H1 (cell line): Measurements from ENCODE around the gene MRPL27. TPM values are rescaled to one million over a fixed set of nuclear protein-coding genes. Genes with fewer than 3 reads are reported as not detected.
A peak's percentile ranks its signal among the peaks of the same experiment; 100 is the strongest.

ENCODE experiments used
- CTCF ChIA-PET: fragments of 300-600 bp; sonication (Branson Sonifier 250); formaldehyde crosslinking; loops from one replicate; lab custom pipeline; 2021; ENCODE audit not compliant: partially characterized antibody; lab: Charles Lee
- POLR2A ChIA-PET: fragments of 300-600 bp; sonication (Branson Sonifier 250); formaldehyde crosslinking; loops from one replicate; lab custom pipeline; 2021; ENCODE audit warnings: inconsistent platforms; ENCODE audit not compliant: partially characterized antibody; lab: Charles Lee
- DNase-seq, 2 experiments: peaks; one replicate each; pipeline versions ENCODE4 v3.0.0 to v3.0.0-alpha.2; 2010 to 2022; ENCODE audit warnings: low spot score in 2 of 2, low read depth in 1 of 2, mixed read lengths in 1 of 2
- FAIRE-seq: peaks from 2 replicates; lab custom pipeline; 2011; peaks lifted over from hg19 to GRCh38; lab: Jason Lieb, UNC
- H2AFZ ChIP-seq: 2 replicates; pipeline ENCODE4 v1.8.1; 2012; ENCODE audit warnings: low read length, inconsistent platforms
- H2AK5ac ChIP-seq: 2 replicates; pipeline ENCODE4 v1.6.1; 2013; ENCODE audit warnings: low read depth, low read length
- H2BK120ac ChIP-seq: replicated peaks from 2 replicates; pipeline ENCODE3; 2013; ENCODE audit warnings: low read depth, low read length, inconsistent platforms
- H2BK12ac ChIP-seq: 2 replicates; pipeline ENCODE4 v1.6.1; 2013; ENCODE audit warnings: low read depth, low read length
- H2BK15ac ChIP-seq: 2 replicates; pipeline ENCODE4 v1.6.1; 2013; ENCODE audit warnings: low read length
- H2BK20ac ChIP-seq: 2 replicates; pipeline ENCODE4 v1.6.1; 2013; ENCODE audit warnings: low read length
- H2BK5ac ChIP-seq: 2 replicates; pipeline ENCODE4 v1.6.1; 2013; ENCODE audit warnings: low read depth, low read length
- H3K14ac ChIP-seq: 2 replicates; pipeline ENCODE4 v1.6.1; 2013; ENCODE audit warnings: inconsistent platforms; ENCODE audit not compliant: insufficient read length
- H3K18ac ChIP-seq: 2 replicates; pipeline ENCODE4 v1.6.1; 2013; ENCODE audit warnings: low read length; ENCODE audit errors: extremely low read depth
- H3K23ac ChIP-seq: 2 replicates; pipeline ENCODE4 v1.6.1; 2013; ENCODE audit warnings: inconsistent platforms; ENCODE audit not compliant: insufficient read length
- H3K23me2 ChIP-seq: 2 replicates; pipeline ENCODE4 v1.6.1; 2013; ENCODE audit warnings: low read depth, low read length
- H3K27ac ChIP-seq: 2 replicates; pipeline ENCODE4 v1.6.1; 2011; ENCODE audit warnings: low read depth, low read length, inconsistent platforms
- H3K27me3 ChIP-seq, 4 experiments: replicated peaks in 1 of 4; 1 replicate in 1 of 4; 2 replicates in 3 of 4; pipeline versions ENCODE4 v1.6.1 to v1.8.1; 2011 to 2013; ENCODE audit warnings: low read length in 3 of 4, mild to moderate bottlenecking in 3 of 4, inconsistent platforms in 2 of 4, mixed read lengths in 2 of 4, moderate library complexity in 1 of 4; ENCODE audit not compliant: control insufficient read depth in 3 of 4, insufficient read depth in 3 of 4; ENCODE audit errors: extremely low read depth in 1 of 4
- H3K36me3 ChIP-seq, 4 experiments: 2 replicates each; pipeline versions ENCODE4 v1.6.1 to v1.8.1; 2011 to 2013; ENCODE audit warnings: mild to moderate bottlenecking in 4 of 4, low read length in 3 of 4, moderate library complexity in 2 of 4, control low read depth in 1 of 4, inconsistent platforms in 1 of 4; ENCODE audit not compliant: insufficient read depth in 4 of 4, control insufficient read depth in 2 of 4
- H3K4ac ChIP-seq: replicated peaks from 2 replicates; pipeline ENCODE3; 2013; ENCODE audit warnings: low read length, low read depth, mixed read lengths, inconsistent platforms; ENCODE audit not compliant: insufficient read length
- H3K4me1 ChIP-seq, 4 experiments: replicated peaks in 1 of 4; 1 replicate in 1 of 4; 2 replicates in 3 of 4; pipeline versions ENCODE4 v1.6.1 to v1.8.1; 2011 to 2013; ENCODE audit warnings: low read length in 3 of 4, inconsistent platforms in 2 of 4, mixed read lengths in 1 of 4; ENCODE audit not compliant: insufficient read depth in 4 of 4, control insufficient read depth in 3 of 4
- H3K4me2 ChIP-seq, 2 experiments: 2 replicates each; pipeline versions ENCODE4 v1.6.1 to v1.8.1; 2011 to 2013; ENCODE audit warnings: low read depth in 2 of 2, low read length in 2 of 2, control low read depth in 1 of 2, inconsistent platforms in 1 of 2, mild to moderate bottlenecking in 1 of 2; ENCODE audit not compliant: insufficient read depth in 1 of 2
- H3K4me3 ChIP-seq, 4 experiments: fragments of 200-600, 300-600 bp in 1 of 4; sonication (generic), shearing (Covaris generic), sonication (Bioruptor Twin) in 1 of 4; 2 replicates each; pipeline versions ENCODE4 v1.5.1 to v1.8.1; 2011 to 2016; ENCODE audit warnings: low read length in 4 of 4, low read depth in 3 of 4, control low read depth in 2 of 4, inconsistent platforms in 2 of 4, mild to moderate bottlenecking in 2 of 4, mixed read lengths in 1 of 4, moderate library complexity in 1 of 4; ENCODE audit not compliant: insufficient read depth in 2 of 4; ENCODE audit errors: extremely low read depth in 1 of 4
- H3K56ac ChIP-seq: replicated peaks from 2 replicates; pipeline ENCODE3; 2013; ENCODE audit warnings: low read depth, mild to moderate bottlenecking, mixed read lengths, low read length, inconsistent platforms; ENCODE audit not compliant: insufficient read length
- H3K79me1 ChIP-seq: 2 replicates; pipeline ENCODE4 v1.6.1; 2013; ENCODE audit warnings: low read depth, low read length, control low read depth
- H3K79me2 ChIP-seq, 2 experiments: 2 replicates each; pipeline versions ENCODE4 v1.6.1 to v1.8.1; 2012 to 2013; ENCODE audit warnings: low read length in 2 of 2, mild to moderate bottlenecking in 2 of 2, inconsistent platforms in 1 of 2; ENCODE audit not compliant: insufficient read depth in 2 of 2, control insufficient read depth in 1 of 2
- H3K9ac ChIP-seq, 4 experiments: replicated peaks in 1 of 4; 1 replicate in 1 of 4; 2 replicates in 3 of 4; pipeline versions ENCODE4 v1.6.1 to v1.8.1; 2011 to 2013; ENCODE audit warnings: low read depth in 3 of 4, low read length in 3 of 4, control low read depth in 2 of 4, mild to moderate bottlenecking in 2 of 4, moderate library complexity in 2 of 4, inconsistent platforms in 1 of 4; ENCODE audit errors: extremely low read depth in 1 of 4
- H3K9me3 ChIP-seq, 2 experiments: 2 replicates each; pipeline versions ENCODE4 v1.6.1 to v1.8.1; 2012 to 2013; ENCODE audit warnings: mild to moderate bottlenecking in 2 of 2, moderate library complexity in 2 of 2, control low read depth in 1 of 2, inconsistent platforms in 1 of 2, low read depth in 1 of 2, low read length in 1 of 2, mixed read lengths in 1 of 2; ENCODE audit not compliant: insufficient read depth in 2 of 2
- H4K20me1 ChIP-seq, 2 experiments: replicated peaks in 1 of 2; 2 replicates each; pipeline versions ENCODE3 to v1.8.1; 2011 to 2013; ENCODE audit warnings: inconsistent platforms in 2 of 2, low read length in 2 of 2, mild to moderate bottlenecking in 1 of 2; ENCODE audit not compliant: insufficient read depth in 2 of 2, control insufficient read depth in 1 of 2
- H4K5ac ChIP-seq: 2 replicates; pipeline ENCODE4 v1.6.1; 2013; ENCODE audit warnings: low read length, low read depth, mixed read lengths, inconsistent platforms; ENCODE audit not compliant: insufficient read length
- H4K8ac ChIP-seq: 2 replicates; pipeline ENCODE4 v1.8.0; 2013; ENCODE audit warnings: mild to moderate bottlenecking, moderate library complexity, low read length, inconsistent platforms; ENCODE audit not compliant: insufficient read depth; ENCODE audit errors: extremely low read depth
- H4K91ac ChIP-seq: replicated peaks from 2 replicates; pipeline ENCODE3; 2013; ENCODE audit warnings: low read length, mixed read lengths, inconsistent platforms; ENCODE audit not compliant: insufficient read length
- BRCA1 ChIP-seq: IDR thresholded peaks from 2 replicates; pipeline ENCODE4 v1.6.1; 2012; ENCODE audit warnings: low read depth, low read length, improper control_type of control experiment
- CHD2 ChIP-seq: IDR thresholded peaks from 2 replicates; pipeline ENCODE4 v1.6.1; 2012; ENCODE audit warnings: low read length, improper control_type of control experiment
- EGR1 ChIP-seq: IDR thresholded peaks from 2 replicates; pipeline ENCODE4 v1.6.1; 2011; ENCODE audit warnings: low read depth, low read length, borderline replicate concordance
- HDAC6 ChIP-seq: IDR thresholded peaks from one replicate; pipeline ENCODE4 v1.7.1; 2012; ENCODE audit warnings: low read depth, mild to moderate bottlenecking, inconsistent platforms, low read length, moderate library complexity
- PHF8 ChIP-seq: fragments of 200-600 bp; sonication (generic); conservative IDR thresholded peaks from 2 replicates; pipeline ENCODE4 v1.7.1; 2012; ENCODE audit warnings: low read depth, mild to moderate bottlenecking, inconsistent platforms, low read length, moderate library complexity
- RBBP5 ChIP-seq: IDR thresholded peaks from 2 replicates; pipeline ENCODE4 v1.7.1; 2012; ENCODE audit warnings: low read depth, mild to moderate bottlenecking, inconsistent platforms, low read length, moderate library complexity, borderline replicate concordance
- ZNF274 ChIP-seq: IDR thresholded peaks from 2 replicates; pipeline ENCODE4 v1.7.0; 2012; ENCODE audit warnings: low read length, borderline replicate concordance; ENCODE audit errors: extremely low read depth
- WGBS, 2 experiments: shearing (Covaris generic) in 1 of 2; methylation state at CpG; one replicate each; pipeline versions ENCODE4 v1.1.6 to v1.1.7; 2013 to 2015; ENCODE audit warnings: low lambda C conversion rate in 2 of 2, mixed read lengths in 2 of 2, inconsistent platforms in 1 of 2, low coverage in 1 of 2, missing lambda C conversion rate in 1 of 2; ENCODE audit not compliant: insufficient replicate concordance in 2 of 2, insufficient coverage in 1 of 2, insufficient read length in 1 of 2; ENCODE audit errors: extremely low coverage in 1 of 2, missing lambda C conversion rate in 1 of 2; 5-methylcytosine and 5-hydroxymethylcytosine counted together
- polyA plus RNA-seq, 7 experiments: library from polyadenylated mRNA; depleted of rRNA in 3 of 7; stranded (reverse) in 5 of 7; unstranded in 2 of 7; fragments of >200 nt in 5 of 7; fragments of 200-250 nt in 2 of 7; gene quantifications; 1 replicate in 5 of 7; 2 replicates in 1 of 7; 4 replicates in 1 of 7; pipeline versions ENCODE4 v1.2.1 to v1.2.3, GENCODE V29; 2011 to 2013; ENCODE audit warnings: missing spikeins in 2 of 7, mixed read lengths in 2 of 7
- total RNA-seq: library from RNA; stranded (reverse); fragmentation: NEBNext Ultra II Directional; extraction: Animal tissue kit (Norgen Biotek cat#: 25700); gene quantifications from 2 replicates; pipeline ENCODE4 v1.2.1, GENCODE V29; 2021
- TF ChIP-seq, protein P1 (sequence below): IDR thresholded peaks from 2 replicates; pipeline ENCODE4 v1.6.1; 2011; ENCODE audit warnings: low read depth, mild to moderate bottlenecking, low read length; ENCODE audit not compliant: insufficient read depth

Gene MRPL27
- total and polyA plus RNA-seq, 2 of the 8 experiments (the other 6 are each of a cell fraction or from before 2014, with no cell fraction given): 75.6 to 135 TPM

DNA sequence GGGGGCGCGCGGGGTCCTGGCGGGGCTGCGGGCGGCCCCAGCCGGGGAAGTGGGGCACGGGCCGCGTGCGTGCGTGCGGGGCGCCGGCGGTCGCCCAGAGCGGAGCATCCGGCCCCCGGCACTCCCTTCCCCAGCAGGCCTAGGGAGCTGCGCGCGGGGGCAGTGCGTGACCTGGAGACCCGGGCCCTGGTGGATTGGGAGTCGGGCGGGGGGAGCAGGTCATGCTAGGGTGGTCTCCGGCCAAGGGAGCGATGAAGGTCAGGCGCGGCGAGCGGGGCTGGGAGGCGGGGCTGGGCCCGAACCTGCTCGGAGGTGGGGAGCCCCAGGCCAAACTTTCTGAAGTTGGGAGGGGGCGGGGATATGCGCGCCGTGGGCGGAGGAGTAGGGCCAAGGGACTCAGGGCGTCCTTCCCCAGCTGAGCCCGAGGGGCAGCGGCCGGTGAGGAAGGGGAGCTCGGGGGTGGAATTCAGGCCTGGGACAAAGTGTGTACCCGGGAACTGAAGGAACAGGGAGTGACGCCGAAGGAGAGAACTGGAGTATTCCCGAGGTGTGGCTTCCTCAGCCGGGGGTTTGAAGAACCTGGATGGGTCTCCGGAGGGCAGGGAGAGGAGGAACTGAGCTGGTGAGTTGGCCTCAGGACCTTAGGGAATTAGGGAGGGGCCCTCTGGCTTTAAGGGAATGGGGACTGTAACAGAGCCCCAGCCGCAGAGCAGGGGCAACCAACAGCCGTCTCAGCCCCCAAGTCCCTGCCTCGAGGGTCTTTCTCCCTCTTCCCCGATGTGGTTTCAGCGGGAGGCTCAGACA is 26.5 kb downstream of the MRPL27 start:
- Histone ChIP-seq H2AK5ac (no peak overlapping the region; the same call in 1 of the 2 replicates), H2BK120ac (no peak overlapping the region), H3K56ac (peak overlapping the region; percentile 79), H3K4me1 (peaks cover 4 to 17% (median 11%) of the 10 kb centered on the region in 4 experiments), H2BK12ac (no peak overlapping the region), H3K79me1 (peaks cover 15% of the 10 kb centered on the region), H3K23me2 (peaks cover 17% of the 10 kb centered on the region), H3K18ac (peak overlapping the region; percentile 44), H2BK20ac (no peak overlapping the region), H3K27ac (peak overlapping the region; percentile 80; the same call in 1 of the 2 replicates), H3K14ac (no peak overlapping the region), H2BK15ac (peak overlapping the region; percentile 46; the same call in 1 of the 2 replicates), H4K91ac (peak overlapping the region; percentile 65), H3K9me3 (no peaks in the 10 kb centered on the region), H3K27me3 (peaks cover 0 to 9% (median 5%) of the 10 kb centered on the region in 4 experiments; a peak in 4 of 7 replicates), H3K9ac (peak overlapping the region; percentile 66 to 83 (median 70)), H3K4ac (peak overlapping the region; percentile 65), H3K4me3 (peak overlapping the region; percentile 81 to 93 (median 88)), H3K36me3 (no peaks in the 10 kb centered on the region), H4K8ac (peak overlapping the region; percentile 90), H2BK5ac (peak overlapping the region; percentile 90; the same call in 1 of the 2 replicates), H3K79me2 (peaks cover 0 to 25% of the 10 kb centered on the region in 2 experiments; a peak in 2 of 4 replicates), H3K23ac (no peak overlapping the region), H4K20me1 (peaks cover 2 to 19% of the 10 kb centered on the region in 2 experiments), H4K5ac (peak overlapping the region; percentile 92), H2AFZ (no peak overlapping the region), H3K4me2 (peak overlapping the region; percentile 91 to 95)
- POLR2A ChIA-PET: interaction anchor here (0.6 to 12.4 kb wide), 12 partner anchors 9 to 1419 kb away, joined by 3 to 135 read pairs (median 3); partner anchors contain the start of gene LRRC59
- DNase-seq: peak in 1 of 2 experiments; percentile 83
- WGBS, 2 experiments: 2% methylated on average over 25 of the region's 57 CpGs; no CpG with 5 or more reads in 1 of the 2 experiments
- CTCF ChIA-PET: interaction anchor here (0.5 to 4.0 kb wide), 8 partner anchors 13 to 252 kb away, joined by 3 to 58 read pairs (median 4); partner anchors contain the start of gene LRRC59
- FAIRE-seq: no peak
- TF ChIP-seq BRCA1 (no peak), ZNF274 (no peak), RBBP5 (0 out of 2 replicates have a peak, but pooled peaks have one; percentile 34), PHF8 (peak; percentile 54), HDAC6 (no peak), EGR1 (no peak; the same call in 1 of the 2 replicates), CHD2 (no peak)
- TF ChIP-seq, protein P1, sequence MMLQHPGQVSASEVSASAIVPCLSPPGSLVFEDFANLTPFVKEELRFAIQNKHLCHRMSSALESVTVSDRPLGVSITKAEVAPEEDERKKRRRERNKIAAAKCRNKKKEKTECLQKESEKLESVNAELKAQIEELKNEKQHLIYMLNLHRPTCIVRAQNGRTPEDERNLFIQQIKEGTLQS: no peak
